SK-N-SH treated with all-trans-retinoic acid at 6 μM for 48 hours (cell line): ENCODE results near the gene NPAS3.

Experiments
- ARNTL ChIP-seq: fragments of 450-650 bp; formaldehyde crosslinking; IDR thresholded peaks from 2 replicates; pipeline ENCODE4 v1.5.0; 2020; ENCODE audit warnings: low read depth, mild to moderate bottlenecking, moderate library complexity, borderline replicate concordance
- CSDC2 ChIP-seq: fragments of 250-450 bp; sonication (Bioruptor Pico); IDR thresholded peaks from 2 replicates; pipeline ENCODE4 v1.5.0; 2020; ENCODE audit warnings: mild to moderate bottlenecking, moderate library complexity
- ISL1 ChIP-seq: fragments of 250-450 bp; sonication (Bioruptor Pico); IDR thresholded peaks from 2 replicates; pipeline ENCODE4 v2.1.2; 2022; ENCODE audit warnings: mild to moderate bottlenecking, moderate library complexity
- OSR1 ChIP-seq: fragments of 250-450 bp; sonication (Bioruptor Pico); IDR thresholded peaks from 2 replicates; pipeline ENCODE4 v1.8.0; 2022; ENCODE audit warnings: moderate library complexity, mild to moderate bottlenecking, inconsistent platforms
- RARB ChIP-seq: fragments of 250-450 bp; sonication (Bioruptor Pico); IDR thresholded peaks from 2 replicates; pipeline ENCODE4 v1.8.0; 2021; ENCODE audit warnings: mild to moderate bottlenecking, moderate library complexity
- ZFP3 ChIP-seq: fragments of 250-450 bp; sonication (Bioruptor Pico); IDR thresholded peaks from 2 replicates; pipeline ENCODE4 v1.5.0; 2020; ENCODE audit warnings: mild to moderate bottlenecking, moderate library complexity
- TF ChIP-seq, protein P1 (sequence below): fragments of 250-450 bp; sonication (Bioruptor Pico); IDR thresholded peaks from 2 replicates; pipeline ENCODE4 v1.8.0; 2020; ENCODE audit warnings: mild to moderate bottlenecking, moderate library complexity, borderline replicate concordance
- TF ChIP-seq, protein P2 (sequence below): fragments of 250-450 bp; sonication (Bioruptor Pico); IDR thresholded peaks from 2 replicates; pipeline ENCODE4 v1.5.1; 2020; ENCODE audit warnings: low read depth, mild to moderate bottlenecking, moderate library complexity

DNA sequence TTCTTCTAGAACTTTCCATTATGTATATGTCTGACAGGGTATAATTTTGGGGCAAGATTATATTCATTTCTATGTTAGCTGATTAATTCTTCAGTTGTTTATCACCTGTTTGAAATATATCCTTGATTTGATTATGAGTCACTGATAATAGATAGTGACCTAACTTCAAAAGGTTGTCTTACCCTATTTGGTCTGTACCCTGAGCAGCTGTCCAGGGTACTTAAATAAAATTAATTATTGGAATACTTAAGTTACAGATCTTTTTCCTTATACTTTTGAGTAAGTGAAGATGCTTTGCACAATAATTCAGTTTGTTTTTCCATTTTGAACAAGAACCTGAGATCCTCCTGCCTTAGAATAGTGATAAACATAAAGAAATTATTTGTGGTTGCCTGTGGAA is 13.2 kb upstream of the NPAS3 start:
- TF ChIP-seq OSR1 (CRISPR knock-in tag) (no peak), RARB (CRISPR knock-in tag) (no peak), ZFP3 (CRISPR knock-in tag) (no peak), ARNTL (CRISPR knock-in tag) (no peak), ISL1 (CRISPR knock-in tag) (no peak), CSDC2 (CRISPR knock-in tag) (no peak)
- TF ChIP-seq, protein P1, sequence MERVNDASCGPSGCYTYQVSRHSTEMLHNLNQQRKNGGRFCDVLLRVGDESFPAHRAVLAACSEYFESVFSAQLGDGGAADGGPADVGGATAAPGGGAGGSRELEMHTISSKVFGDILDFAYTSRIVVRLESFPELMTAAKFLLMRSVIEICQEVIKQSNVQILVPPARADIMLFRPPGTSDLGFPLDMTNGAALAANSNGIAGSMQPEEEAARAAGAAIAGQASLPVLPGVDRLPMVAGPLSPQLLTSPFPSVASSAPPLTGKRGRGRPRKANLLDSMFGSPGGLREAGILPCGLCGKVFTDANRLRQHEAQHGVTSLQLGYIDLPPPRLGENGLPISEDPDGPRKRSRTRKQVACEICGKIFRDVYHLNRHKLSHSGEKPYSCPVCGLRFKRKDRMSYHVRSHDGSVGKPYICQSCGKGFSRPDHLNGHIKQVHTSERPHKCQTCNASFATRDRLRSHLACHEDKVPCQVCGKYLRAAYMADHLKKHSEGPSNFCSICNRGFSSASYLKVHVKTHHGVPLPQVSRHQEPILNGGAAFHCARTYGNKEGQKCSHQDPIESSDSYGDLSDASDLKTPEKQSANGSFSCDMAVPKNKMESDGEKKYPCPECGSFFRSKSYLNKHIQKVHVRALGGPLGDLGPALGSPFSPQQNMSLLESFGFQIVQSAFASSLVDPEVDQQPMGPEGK (CRISPR knock-in tag) = no peak
- TF ChIP-seq, protein P2, sequence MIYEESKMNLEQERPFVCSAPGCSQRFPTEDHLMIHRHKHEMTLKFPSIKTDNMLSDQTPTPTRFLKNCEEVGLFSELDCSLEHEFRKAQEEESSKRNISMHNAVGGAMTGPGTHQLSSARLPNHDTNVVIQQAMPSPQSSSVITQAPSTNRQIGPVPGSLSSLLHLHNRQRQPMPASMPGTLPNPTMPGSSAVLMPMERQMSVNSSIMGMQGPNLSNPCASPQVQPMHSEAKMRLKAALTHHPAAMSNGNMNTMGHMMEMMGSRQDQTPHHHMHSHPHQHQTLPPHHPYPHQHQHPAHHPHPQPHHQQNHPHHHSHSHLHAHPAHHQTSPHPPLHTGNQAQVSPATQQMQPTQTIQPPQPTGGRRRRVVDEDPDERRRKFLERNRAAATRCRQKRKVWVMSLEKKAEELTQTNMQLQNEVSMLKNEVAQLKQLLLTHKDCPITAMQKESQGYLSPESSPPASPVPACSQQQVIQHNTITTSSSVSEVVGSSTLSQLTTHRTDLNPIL = no peak
